CD14-positive monocyte (primary cell): Measurements from ENCODE around the gene HAND2. TPM values are rescaled to one million over a fixed set of nuclear protein-coding genes. Genes with fewer than 3 reads are reported as not detected.

Source experiments
- DNase-seq, 3 donors: peaks; one replicate each; pipeline ENCODE4 v3.0.0-alpha.2; 2011 to 2022
- H2AFZ ChIP-seq: 2 replicates; pipeline ENCODE4 v1.6.0; 2012; ENCODE audit warnings: mild to moderate bottlenecking, low read depth, low read length, inconsistent platforms; ENCODE audit not compliant: insufficient read depth, poor library complexity, severe bottlenecking
- H3K27ac ChIP-seq, 2 donors: 1 replicate in 1 of 2; 2 replicates in 1 of 2; pipeline ENCODE4 v1.5.1; 2012 to 2013; ENCODE audit warnings: low read length in 2 of 2, control low read depth in 1 of 2, inconsistent platforms in 1 of 2, low read depth in 1 of 2, mild to moderate bottlenecking in 1 of 2
- H3K27me3 ChIP-seq, 2 donors: one replicate each; pipeline versions ENCODE4 v1.6.0 to v1.6.1; 2011 to 2013; ENCODE audit warnings: low read length in 2 of 2; ENCODE audit not compliant: control insufficient read depth in 2 of 2, insufficient read depth in 2 of 2
- H3K36me3 ChIP-seq, 2 donors: replicated peaks in 1 of 2; 1 replicate in 1 of 2; 2 replicates in 1 of 2; pipeline versions ENCODE4 v1.5.1 to v1.6.1; 2012 to 2013; ENCODE audit warnings: low read length in 2 of 2, control low read depth in 1 of 2, inconsistent platforms in 1 of 2, mild to moderate bottlenecking in 1 of 2; ENCODE audit not compliant: insufficient read depth in 2 of 2, control insufficient read depth in 1 of 2
- H3K4me1 ChIP-seq, 2 donors: 1 replicate in 1 of 2; 2 replicates in 1 of 2; pipeline versions ENCODE4 v1.5.1 to v1.6.1; 2012 to 2013; ENCODE audit warnings: low read length in 2 of 2, control low read depth in 1 of 2, inconsistent platforms in 1 of 2, mild to moderate bottlenecking in 1 of 2, moderate library complexity in 1 of 2; ENCODE audit not compliant: insufficient read depth in 2 of 2, control insufficient read depth in 1 of 2
- H3K4me2 ChIP-seq: replicated peaks from 2 replicates; pipeline ENCODE3; 2012; ENCODE audit warnings: low read length, moderate library complexity, mild to moderate bottlenecking; ENCODE audit not compliant: poor library complexity, severe bottlenecking; ENCODE audit errors: extremely low read depth
- H3K4me3 ChIP-seq, 3 experiments: fragments of 200-600 bp in 1 of 3; sonication (generic) in 1 of 3; replicated peaks in 1 of 3; 1 replicate in 2 of 3; 2 replicates in 1 of 3; pipeline ENCODE4 v1.5.1; 2011 to 2013; ENCODE audit warnings: low read length in 3 of 3, mild to moderate bottlenecking in 3 of 3, control low read depth in 2 of 3, low read depth in 2 of 3, inconsistent platforms in 1 of 3, moderate library complexity in 1 of 3
- H3K79me2 ChIP-seq: 2 replicates; pipeline ENCODE4 v1.6.0; 2012; ENCODE audit warnings: mild to moderate bottlenecking, control low read depth, inconsistent platforms, low read length, moderate library complexity; ENCODE audit not compliant: insufficient read depth
- H3K9ac ChIP-seq: 2 replicates; pipeline ENCODE4 v1.6.0; 2017; ENCODE audit warnings: low read length, mild to moderate bottlenecking; ENCODE audit not compliant: insufficient read depth, poor library complexity, severe bottlenecking
- H3K9me3 ChIP-seq, 2 donors: replicated peaks in 1 of 2; 1 replicate in 1 of 2; 2 replicates in 1 of 2; pipeline versions ENCODE4 v1.5.1 to v1.6.1; 2012 to 2013; ENCODE audit warnings: low read length in 2 of 2, control low read depth in 1 of 2; ENCODE audit not compliant: control insufficient read depth in 1 of 2, insufficient read depth in 1 of 2
- H4K20me1 ChIP-seq: 2 replicates; pipeline ENCODE4 v1.6.0; 2012; ENCODE audit warnings: mild to moderate bottlenecking, low read length, control low read depth, moderate library complexity; ENCODE audit not compliant: insufficient read depth
- H3K27ac Mint-ChIP-seq, 7 donors: one replicate each; pipeline ENCODE4 v1.8.0; 2020; ENCODE audit warnings: mild to moderate bottlenecking in 7 of 7, mixed read lengths in 7 of 7, moderate library complexity in 6 of 7, inconsistent platforms in 2 of 7
- H3K27me3 Mint-ChIP-seq, 3 donors: one replicate each; pipeline ENCODE4 v1.8.0; 2021 to 2022; ENCODE audit warnings: low read depth in 3 of 3, mild to moderate bottlenecking in 3 of 3, mixed read lengths in 3 of 3, moderate library complexity in 3 of 3, inconsistent platforms in 1 of 3
- H3K36me3 Mint-ChIP-seq, 2 donors: one replicate each; pipeline ENCODE4 v1.8.0; 2020; ENCODE audit warnings: mixed read lengths in 2 of 2, inconsistent platforms in 1 of 2, mild to moderate bottlenecking in 1 of 2
- H3K4me1 Mint-ChIP-seq: one replicate; pipeline ENCODE4 v1.8.0; 2020; ENCODE audit warnings: mild to moderate bottlenecking, mixed read lengths
- H3K4me3 Mint-ChIP-seq, 2 donors: one replicate each; pipeline ENCODE4 v1.8.0; 2020; ENCODE audit warnings: mild to moderate bottlenecking in 2 of 2, mixed read lengths in 2 of 2, moderate library complexity in 1 of 2
- H3K9me3 Mint-ChIP-seq, 7 donors: one replicate each; pipeline ENCODE4 v1.8.0; 2020 to 2022; ENCODE audit warnings: mixed read lengths in 7 of 7, mild to moderate bottlenecking in 6 of 7, moderate library complexity in 6 of 7, inconsistent platforms in 2 of 7
- WGBS: methylation state at CpG from one replicate; pipeline ENCODE4 v1.1.5; 2013; ENCODE audit warnings: missing lambda C conversion rate; ENCODE audit not compliant: insufficient coverage; 5-methylcytosine and 5-hydroxymethylcytosine counted together
- intact Hi-C, 2 donors: fragments of 100-400 bp; cut with micrococcal nuclease; formaldehyde crosslinking; loops; one replicate each; pipeline versions ENCODE4 v1.15.0 to v1.15.1; 2023
- polyA plus RNA-seq, 3 donors: library from polyadenylated mRNA; depleted of rRNA in 1 of 3; unstranded in 2 of 3; stranded (reverse) in 1 of 3; fragments of 300-500 nt in 2 of 3; fragments of >200 nt in 1 of 3; fragmentation: Illumina TruSeq in 2 of 3; gene quantifications; 1 replicate in 2 of 3; 2 replicates in 1 of 3; pipeline ENCODE4 v1.2.3, GENCODE V29; 2012 to 2021
- TF ChIP-seq, protein P1 (sequence below): fragments of 200-600 bp; IDR thresholded peaks from one replicate; pipeline ENCODE4 v1.8.0; 2022; ENCODE audit warnings: antibody characterized with exemption, mild to moderate bottlenecking

HAND2 gene
- polyA plus RNA-seq, 3 donors = not detected

DNA sequence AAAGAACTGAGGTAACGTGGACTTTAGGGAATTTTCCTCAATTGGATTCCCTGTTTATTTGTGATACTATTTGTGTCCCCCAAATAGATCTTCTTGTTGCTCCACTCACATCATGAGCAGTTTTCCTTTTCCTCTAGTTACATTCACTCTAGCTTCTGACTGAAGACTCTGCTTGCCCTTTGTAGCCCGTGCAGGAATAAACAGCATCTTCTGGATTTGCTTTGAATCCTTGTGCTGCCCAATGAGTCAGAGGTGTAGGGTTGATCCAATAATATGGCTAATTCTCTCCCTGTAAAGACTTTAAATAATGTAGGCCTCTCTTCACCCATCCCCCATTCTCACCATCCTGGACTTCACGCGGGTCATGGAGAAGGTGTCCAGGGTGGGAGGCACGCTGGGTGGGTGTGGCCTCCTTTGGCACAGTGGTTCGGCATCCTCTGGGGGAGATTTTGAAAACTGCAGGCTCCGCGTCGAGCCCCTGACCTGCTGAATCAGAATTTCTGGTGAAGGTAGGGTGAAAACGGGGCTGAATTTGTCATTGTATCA, 9.0 kb downstream of the HAND2 start:
- no peak overlapping the region for H3K4me2 ChIP-seq
- Mint-ChIP-seq H3K4me3 (peak overlapping the region in 1 of 2 donors; percentile 86), H3K36me3 (peaks cover 13 to 32% of the 10 kb centered on the region in 2 donors), H3K4me1 (peaks cover 31% of the 10 kb centered on the region), H3K27me3 (peaks cover 100% of the 10 kb centered on the region in 3 donors), H3K27ac (no peak overlapping the region), H3K9me3 (peaks cover 2 to 72% (median 50%) of the 10 kb centered on the region in 7 donors)
- WGBS = 19% methylated on average over 3 of the region's 10 CpGs
- DNase-seq = no peak
- no peaks in the 10 kb centered on the region for H3K36me3 ChIP-seq
- H3K9me3 ChIP-seq = peaks cover 0 to 89% of the 10 kb centered on the region in 2 donors
- H4K20me1 ChIP-seq = no peaks in the 10 kb centered on the region
- no peak overlapping the region for H3K4me3 ChIP-seq
- peaks cover 13% of the 10 kb centered on the region in 2 donors for H3K4me1 ChIP-seq
- no peak overlapping the region for H2AFZ ChIP-seq
- no peak overlapping the region for H3K27ac ChIP-seq
- intact Hi-C loops = no loop called here
- no peaks in the 10 kb centered on the region for H3K79me2 ChIP-seq
- H3K9ac ChIP-seq = no peak overlapping the region
- H3K27me3 ChIP-seq = peaks cover 98 to 100% of the 10 kb centered on the region in 2 donors
- TF ChIP-seq, protein P1, sequence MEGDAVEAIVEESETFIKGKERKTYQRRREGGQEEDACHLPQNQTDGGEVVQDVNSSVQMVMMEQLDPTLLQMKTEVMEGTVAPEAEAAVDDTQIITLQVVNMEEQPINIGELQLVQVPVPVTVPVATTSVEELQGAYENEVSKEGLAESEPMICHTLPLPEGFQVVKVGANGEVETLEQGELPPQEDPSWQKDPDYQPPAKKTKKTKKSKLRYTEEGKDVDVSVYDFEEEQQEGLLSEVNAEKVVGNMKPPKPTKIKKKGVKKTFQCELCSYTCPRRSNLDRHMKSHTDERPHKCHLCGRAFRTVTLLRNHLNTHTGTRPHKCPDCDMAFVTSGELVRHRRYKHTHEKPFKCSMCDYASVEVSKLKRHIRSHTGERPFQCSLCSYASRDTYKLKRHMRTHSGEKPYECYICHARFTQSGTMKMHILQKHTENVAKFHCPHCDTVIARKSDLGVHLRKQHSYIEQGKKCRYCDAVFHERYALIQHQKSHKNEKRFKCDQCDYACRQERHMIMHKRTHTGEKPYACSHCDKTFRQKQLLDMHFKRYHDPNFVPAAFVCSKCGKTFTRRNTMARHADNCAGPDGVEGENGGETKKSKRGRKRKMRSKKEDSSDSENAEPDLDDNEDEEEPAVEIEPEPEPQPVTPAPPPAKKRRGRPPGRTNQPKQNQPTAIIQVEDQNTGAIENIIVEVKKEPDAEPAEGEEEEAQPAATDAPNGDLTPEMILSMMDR = no peak

DNA sequence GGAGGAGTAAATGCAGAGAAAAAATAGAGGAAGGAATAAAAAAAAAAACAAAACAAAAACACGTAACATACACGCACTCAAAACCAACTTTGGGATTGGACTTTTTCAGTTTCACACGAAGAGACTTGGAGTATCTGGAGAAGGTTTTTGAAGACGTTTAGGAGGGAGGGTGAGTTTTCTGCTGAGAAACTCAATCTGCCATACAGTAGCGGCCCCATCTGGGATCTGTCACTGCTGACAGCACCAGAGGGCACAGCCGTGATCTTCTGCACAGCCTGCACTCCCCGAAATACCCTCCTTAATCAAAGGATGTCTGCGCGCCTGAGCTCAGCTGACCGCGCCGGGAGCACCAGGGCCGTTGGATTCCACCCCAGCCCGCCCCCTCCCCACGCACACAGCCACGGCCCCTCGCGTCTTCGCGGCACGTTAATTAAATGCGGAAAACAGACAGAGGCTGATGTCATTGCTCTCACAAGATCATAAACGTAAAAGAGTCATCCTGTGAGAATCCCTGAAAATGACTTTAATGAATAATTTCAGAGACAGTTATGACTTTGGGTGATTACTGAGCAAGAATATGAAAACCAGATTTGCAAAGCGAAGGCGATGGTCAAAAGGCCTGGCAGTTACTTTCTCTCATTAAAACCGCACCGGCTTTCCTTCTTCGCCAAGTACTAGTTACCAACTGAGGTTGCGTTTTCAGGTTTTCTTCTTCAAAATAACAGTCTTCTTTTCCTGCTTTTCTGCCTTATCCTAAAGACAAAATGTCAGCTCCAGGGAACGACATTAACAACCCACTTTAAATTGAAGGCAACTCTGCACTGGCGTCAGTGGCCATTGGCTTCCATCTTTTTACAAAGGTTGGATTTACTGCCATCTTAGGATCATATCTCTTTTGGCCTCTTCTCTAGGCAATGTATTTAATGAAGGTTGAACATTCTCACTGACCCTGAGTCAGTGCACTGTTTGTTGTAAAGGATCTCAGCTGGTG, 10.6 kb downstream of the HAND2 start:
- no peak overlapping the region for H3K9ac ChIP-seq
- Mint-ChIP-seq H3K36me3 (peaks cover 13 to 33% of the 10 kb centered on the region in 2 donors), H3K27ac (no peak overlapping the region), H3K4me1 (peaks cover 31% of the 10 kb centered on the region), H3K9me3 (peaks cover 2 to 67% (median 44%) of the 10 kb centered on the region in 7 donors), H3K27me3 (peaks cover 100% of the 10 kb centered on the region in 3 donors), H3K4me3 (peak overlapping the region in 1 of 2 donors; percentile 86)
- H3K79me2 ChIP-seq = no peaks in the 10 kb centered on the region
- peaks cover 0 to 85% of the 10 kb centered on the region in 2 donors for H3K9me3 ChIP-seq
- TF ChIP-seq, protein P1 = no peak
- 24% methylated on average over 14 of the region's 31 CpGs for WGBS
- no peak overlapping the region for H3K4me2 ChIP-seq
- H3K4me3 ChIP-seq = no peak overlapping the region
- intact Hi-C loops = no loop called here
- H3K36me3 ChIP-seq = no peaks in the 10 kb centered on the region
- no peak overlapping the region for H2AFZ ChIP-seq
- H3K27ac ChIP-seq = no peak overlapping the region
- DNase-seq = no peak
- H3K4me1 ChIP-seq = peaks cover 13% of the 10 kb centered on the region in 2 donors
- no peaks in the 10 kb centered on the region for H4K20me1 ChIP-seq
- H3K27me3 ChIP-seq = peaks cover 98 to 100% of the 10 kb centered on the region in 2 donors
